Mesangial cell (primary cell): ENCODE data around the gene CYP4F3. TPM values are rescaled to one million over a fixed set of nuclear protein-coding genes. Genes with fewer than 3 reads are reported as not detected.

Experiments
- total RNA-seq: library from RNA; depleted of rRNA; stranded (reverse); fragments of >200 nt; gene quantifications from 2 replicates; pipeline ENCODE4 v1.2.3, GENCODE V29; 2015

The CYP4F3 gene
- total RNA-seq, result not detected in 2 replicates

GRCh38 chr19:15640294-15640903, at the start of gene CYP4F3:
Gene CYP4F3, plus strand, starts transcription at chr19:15640897. Its CDS starts 519 bp downstream, at chr19:15641416.

GRCh38 chr19:15614507-15615379, 26.0 kb upstream of the CYP4F3 start, which contains the start of gene CYP4F8:
Gene CYP4F8, plus strand, starts transcription at chr19:15615218. Its CDS starts 399 bp downstream, at chr19:15615617.

GRCh38 chr19:15672580-15673175, 32.0 kb downstream of the CYP4F3 start, which contains the start of gene CYP4F12:
Gene CYP4F12, plus strand, starts transcription at chr19:15673087. Its CDS starts 443 bp downstream, at chr19:15673530.

Other genes with a start within 250 kb of the CYP4F3 start
- 49.7 and 75.8 TPM in 2 replicates for gene AKAP8L, start 221.9 kb upstream of the CYP4F3 start, total RNA-seq
- gene WIZ, start 190.9 kb upstream of the CYP4F3 start, total RNA-seq, result 52.9 and 53.0 TPM in 2 replicates
- gene RASAL3, start 176.4 kb upstream of the CYP4F3 start, total RNA-seq, result 0.25 TPM in 1 of 2 replicates, not detected in the other
- gene PGLYRP2, start 161.4 kb upstream of the CYP4F3 start, total RNA-seq, result not detected in 2 replicates
- gene CYP4F22, start 132.4 kb upstream of the CYP4F3 start, total RNA-seq, result not detected in 2 replicates
- gene CYP4F8, start 25.7 kb upstream of the CYP4F3 start, total RNA-seq, result not detected in 2 replicates
- not detected in 2 replicates for gene CYP4F12, start 32.2 kb downstream of the CYP4F3 start, total RNA-seq
- gene OR10H2, start 87.1 kb downstream of the CYP4F3 start, total RNA-seq, result not detected in 2 replicates
- gene OR10H3, start 97.1 kb downstream of the CYP4F3 start, total RNA-seq, result not detected in 2 replicates
- gene OR10H5, start 146.8 kb downstream of the CYP4F3 start, total RNA-seq, result not detected in 2 replicates
- gene OR10H1, start 174.8 kb downstream of the CYP4F3 start, total RNA-seq, result not detected in 2 replicates